Ectodermal cell (in vitro differentiated cells): ENCODE results near the gene CNTNAP5.

Experiments
- H3K27ac ChIP-seq: 2 replicates; pipeline ENCODE4 v1.7.0; 2013; ENCODE audit warnings: mild to moderate bottlenecking, low read depth, low read length; ENCODE audit not compliant: insufficient read depth, poor library complexity, severe bottlenecking
- H3K27me3 ChIP-seq: 2 replicates; pipeline ENCODE4 v1.7.0; 2013; ENCODE audit warnings: mild to moderate bottlenecking, low read length; ENCODE audit not compliant: insufficient read depth, control insufficient read depth, poor library complexity, severe bottlenecking
- H3K36me3 ChIP-seq: one replicate; pipeline ENCODE4 v1.7.0; 2013; ENCODE audit warnings: low read length; ENCODE audit not compliant: control insufficient read depth, insufficient read depth
- H3K4me1 ChIP-seq: one replicate; pipeline ENCODE4 v1.7.0; 2013; ENCODE audit warnings: low read length; ENCODE audit not compliant: control insufficient read depth, insufficient read depth
- H3K4me3 ChIP-seq: 2 replicates; pipeline ENCODE4 v1.7.0; 2013; ENCODE audit warnings: low read depth, low read length, control low read depth; ENCODE audit not compliant: insufficient read depth
- H3K9me3 ChIP-seq: 2 replicates; pipeline ENCODE4 v1.7.0; 2013; ENCODE audit warnings: mild to moderate bottlenecking, low read length, moderate library complexity; ENCODE audit not compliant: control insufficient read depth
- WGBS, 2 experiments: methylation state at CpG; one replicate each; pipeline ENCODE4 v1.1.7; 2013; ENCODE audit warnings: missing lambda C conversion rate in 2 of 2; 5-methylcytosine and 5-hydroxymethylcytosine counted together

CNTNAP5 gene

DNA sequence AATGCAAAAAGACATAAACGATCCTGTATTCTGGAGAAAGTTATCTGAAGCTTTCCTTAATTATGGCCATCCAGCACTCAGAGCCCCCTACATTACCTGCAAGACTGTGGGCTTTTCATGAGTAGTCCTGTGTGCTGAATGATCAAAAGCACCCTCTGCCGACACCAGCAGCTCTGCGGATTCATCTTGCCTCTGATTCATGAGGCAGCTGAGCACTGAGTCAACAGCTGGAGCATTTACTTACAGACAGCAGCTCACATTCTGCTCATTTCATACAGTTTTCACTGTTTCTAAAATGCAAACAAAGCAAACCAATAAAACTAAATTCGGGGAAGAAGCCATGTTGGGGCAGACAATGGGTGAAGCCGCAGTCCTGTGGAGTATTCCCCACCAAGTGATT is 886.5 kb downstream of the CNTNAP5 start:
- Histone ChIP-seq H3K36me3 (no peaks in the 10 kb centered on the region), H3K27ac (no peak overlapping the region), H3K27me3 (no peaks in the 10 kb centered on the region), H3K9me3 (no peaks in the 10 kb centered on the region), H3K4me3 (no peak overlapping the region), H3K4me1 (no peaks in the 10 kb centered on the region)
- 88% methylated on average over 5 of the region's 5 CpGs for WGBS, 2 experiments

- Histone ChIP-seq H3K4me3 (no peak overlapping the region), H3K9me3 (no peaks in the 10 kb centered on the region), H3K36me3 (no peaks in the 10 kb centered on the region), H3K27me3 (no peaks in the 10 kb centered on the region), H3K4me1 (no peaks in the 10 kb centered on the region), H3K27ac (no peak overlapping the region)
- WGBS, 2 experiments: 88 to 94% methylated on average over 9 of the region's 9 CpGs
Observed at GRCh38 chr2:124913868-124914267, 888.8 kb downstream of the CNTNAP5 start.

DNA sequence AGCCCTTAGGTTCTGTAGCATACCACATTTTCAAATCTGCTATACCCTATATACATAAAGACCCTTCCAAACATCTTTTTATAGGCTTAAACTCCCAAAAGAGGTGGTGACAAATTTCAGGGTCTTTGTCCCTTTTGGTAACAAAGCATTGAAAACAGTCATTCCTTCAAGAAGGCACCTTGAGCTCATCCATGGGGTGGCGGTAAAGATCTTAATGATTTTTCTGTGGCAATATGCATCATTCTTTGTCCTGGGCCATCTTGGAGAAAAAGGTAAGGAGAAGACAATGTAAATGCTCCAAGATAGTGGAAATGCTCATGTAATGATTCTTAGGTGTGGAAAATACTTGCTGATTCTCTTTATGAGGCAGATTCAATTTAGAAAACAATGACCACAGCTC is 890.5 kb downstream of the CNTNAP5 start:
- 84 to 100% methylated on average over 1 of the region's 1 CpG for WGBS, 2 experiments
- no peaks in the 10 kb centered on the region for H3K4me1 ChIP-seq
- no peaks in the 10 kb centered on the region for H3K36me3 ChIP-seq
- no peaks in the 10 kb centered on the region for H3K27me3 ChIP-seq
- no peaks in the 10 kb centered on the region for H3K9me3 ChIP-seq
- H3K27ac ChIP-seq: no peak overlapping the region
- no peak overlapping the region for H3K4me3 ChIP-seq

GRCh38 chr2:124919296-124919695 is 894.2 kb downstream of the CNTNAP5 start:
- H3K27ac ChIP-seq: no peak overlapping the region
- no peak overlapping the region for H3K4me3 ChIP-seq
- peaks cover 4% of the 10 kb centered on the region for H3K4me1 ChIP-seq
- WGBS, 2 experiments: 96 to 100% methylated on average over 2 of the region's 2 CpGs
- no peaks in the 10 kb centered on the region for H3K9me3 ChIP-seq
- H3K27me3 ChIP-seq: no peaks in the 10 kb centered on the region
- no peaks in the 10 kb centered on the region for H3K36me3 ChIP-seq

GRCh38 chr2:124920448-124920847 is 895.4 kb downstream of the CNTNAP5 start:
- Histone ChIP-seq H3K4me3 (no peak overlapping the region), H3K9me3 (no peaks in the 10 kb centered on the region), H3K27me3 (no peaks in the 10 kb centered on the region), H3K4me1 (peaks cover 4% of the 10 kb centered on the region), H3K27ac (no peak overlapping the region), H3K36me3 (no peaks in the 10 kb centered on the region)
- WGBS, 2 experiments: 78 to 80% methylated on average over 1 of the region's 1 CpG

- Histone ChIP-seq H3K27ac (no peak overlapping the region), H3K36me3 (no peaks in the 10 kb centered on the region), H3K4me1 (peaks cover 4% of the 10 kb centered on the region), H3K9me3 (no peaks in the 10 kb centered on the region), H3K27me3 (no peaks in the 10 kb centered on the region), H3K4me3 (no peak overlapping the region)
- WGBS, 2 experiments: 93 to 94% methylated on average over 5 of the region's 5 CpGs
Observed at GRCh38 chr2:124921191-124921590, 896.1 kb downstream of the CNTNAP5 start.

DNA sequence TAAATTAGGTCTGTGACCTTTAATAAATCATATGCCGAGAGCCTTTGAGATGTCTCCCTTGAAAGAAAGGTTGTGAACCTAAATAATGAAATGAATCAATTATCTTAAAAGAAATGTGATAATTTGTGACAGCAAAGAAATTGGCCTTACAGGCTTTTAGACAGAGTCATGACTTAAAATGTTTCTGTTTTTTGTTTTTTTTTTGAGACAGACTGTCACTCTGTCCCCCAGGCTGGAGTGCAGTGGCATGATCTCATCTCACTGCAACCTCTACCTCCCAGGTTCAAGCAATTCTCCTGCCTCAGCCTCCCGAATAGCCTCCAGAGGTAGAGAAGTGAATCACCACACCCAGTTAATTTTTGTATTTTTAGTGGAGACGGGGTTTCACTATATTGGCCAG is 898.0 kb downstream of the CNTNAP5 start:
- Histone ChIP-seq H3K27me3 (no peaks in the 10 kb centered on the region), H3K9me3 (no peaks in the 10 kb centered on the region), H3K4me1 (peaks cover 4% of the 10 kb centered on the region), H3K36me3 (no peaks in the 10 kb centered on the region), H3K4me3 (no peak overlapping the region), H3K27ac (no peak overlapping the region)
- WGBS, 2 experiments: 87 to 96% methylated on average over 3 of the region's 3 CpGs

GRCh38 chr2:124933883-124934282 is 908.8 kb downstream of the CNTNAP5 start:
- no peaks in the 10 kb centered on the region for H3K27me3 ChIP-seq
- no peaks in the 10 kb centered on the region for H3K9me3 ChIP-seq
- no peak overlapping the region for H3K4me3 ChIP-seq
- no peaks in the 10 kb centered on the region for H3K36me3 ChIP-seq
- no peak overlapping the region for H3K27ac ChIP-seq
- no peaks in the 10 kb centered on the region for H3K4me1 ChIP-seq
- WGBS, 2 experiments: 91 to 92% methylated on average over 1 of the region's 1 CpG

GRCh38 chr2:124953921-124954320 is 928.8 kb downstream of the CNTNAP5 start:
- H3K27me3 ChIP-seq: no peaks in the 10 kb centered on the region
- WGBS, 2 experiments: 63 to 67% methylated on average over 1 of the region's 2 CpGs
- no peak overlapping the region for H3K27ac ChIP-seq
- H3K9me3 ChIP-seq: no peaks in the 10 kb centered on the region
- H3K4me3 ChIP-seq: no peak overlapping the region
- H3K36me3 ChIP-seq: no peaks in the 10 kb centered on the region
- H3K4me1 ChIP-seq: no peaks in the 10 kb centered on the region

DNA sequence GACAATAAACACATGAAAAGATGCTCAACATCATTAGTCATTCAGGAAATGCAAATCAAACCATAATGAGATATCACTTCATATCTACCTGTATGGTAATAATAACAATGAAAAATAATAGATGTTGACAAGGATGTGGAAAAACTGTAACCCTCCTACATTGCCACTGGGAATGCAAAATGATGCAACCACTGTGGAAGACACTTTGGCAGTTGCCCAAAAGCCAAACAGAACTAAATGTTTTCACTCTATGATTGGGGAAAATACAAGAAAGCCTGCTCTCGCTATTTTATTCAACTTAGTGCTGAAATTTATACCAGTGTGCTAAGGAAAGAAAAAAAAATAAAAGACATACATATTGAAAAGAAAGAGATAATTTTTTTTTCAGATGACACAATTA is 934.5 kb downstream of the CNTNAP5 start:
- H3K4me3 ChIP-seq: no peak overlapping the region
- no peak overlapping the region for H3K27ac ChIP-seq
- WGBS, 2 experiments: no CpG with 5 or more reads among the region's 1 CpG
- H3K4me1 ChIP-seq: no peaks in the 10 kb centered on the region
- no peaks in the 10 kb centered on the region for H3K9me3 ChIP-seq
- no peaks in the 10 kb centered on the region for H3K27me3 ChIP-seq
- no peaks in the 10 kb centered on the region for H3K36me3 ChIP-seq

GRCh38 chr2:124961132-124961531 is 936.0 kb downstream of the CNTNAP5 start:
- no peaks in the 10 kb centered on the region for H3K9me3 ChIP-seq
- H3K36me3 ChIP-seq: no peaks in the 10 kb centered on the region
- H3K27ac ChIP-seq: no peak overlapping the region
- no peaks in the 10 kb centered on the region for H3K27me3 ChIP-seq
- no peaks in the 10 kb centered on the region for H3K4me1 ChIP-seq
- WGBS, 2 experiments: 86 to 88% methylated on average over 3 of the region's 4 CpGs
- no peak overlapping the region for H3K4me3 ChIP-seq
